Fibroblast of the aortic adventitia (primary cell): Measurements from ENCODE around the gene COL2A1. TPM values are rescaled to one million over a fixed set of nuclear protein-coding genes. Genes with fewer than 3 reads are reported as not detected.

Source experiments
- DNase-seq: peaks from one replicate; pipeline ENCODE4 v3.0.0-alpha.2; 2010; ENCODE audit warnings: low read depth
- H3K4me3 ChIP-seq: 2 replicates; pipeline ENCODE4 v1.5.1; 2011; ENCODE audit warnings: low read depth, mild to moderate bottlenecking, control low read depth, low read length, moderate library complexity
- CTCF ChIP-seq: IDR thresholded peaks from 2 replicates; pipeline ENCODE4 v1.5.1; 2011; ENCODE audit warnings: mild to moderate bottlenecking, low read length, control low read depth, inconsistent platforms; ENCODE audit not compliant: insufficient read depth
- total RNA-seq: library from RNA; depleted of rRNA; stranded (reverse); fragments of >200 nt; gene quantifications from 2 replicates; pipeline ENCODE4 v1.2.3, GENCODE V29; 2012; ENCODE audit warnings: low replicate concordance

Gene COL2A1
- total RNA-seq, 1 donor, result not detected

GRCh38 chr12:47993491-47993890 lies 10.8 kb downstream of the COL2A1 start:
- no peak for DNase-seq
- no peak for TF ChIP-seq CTCF

GRCh38 chr12:47992776-47993175 lies 11.5 kb downstream of the COL2A1 start:
- no peak for TF ChIP-seq CTCF
- no peak for DNase-seq
- H3K4me3 ChIP-seq, result no peak overlapping the region

More at GRCh38 chr12:47993491-47993890, 10.8 kb downstream of the COL2A1 start:
- no peak overlapping the region for H3K4me3 ChIP-seq

- DNase-seq, result no peak
- H3K4me3 ChIP-seq, result no peak overlapping the region
- no peak for TF ChIP-seq CTCF
Measured at GRCh38 chr12:47991106-47992061, 12.9 kb downstream of the COL2A1 start.

- no peak overlapping the region for H3K4me3 ChIP-seq
- DNase-seq, result peak; percentile 22
- no peak for TF ChIP-seq CTCF
Measured at GRCh38 chr12:47990351-47991105, 13.7 kb downstream of the COL2A1 start.

GRCh38 chr12:47989666-47990065 lies 14.6 kb downstream of the COL2A1 start:
- DNase-seq, result no peak
- no peak overlapping the region for H3K4me3 ChIP-seq
- TF ChIP-seq CTCF, result no peak

- TF ChIP-seq CTCF, result no peak
- no peak overlapping the region for H3K4me3 ChIP-seq
- no peak for DNase-seq
Measured at GRCh38 chr12:47989023-47989417, 15.3 kb downstream of the COL2A1 start.
